Measurements from ENCODE around the gene EID2. TPM values are rescaled to one million over a fixed set of nuclear protein-coding genes. Genes with fewer than 3 reads are reported as not detected.

Gene EID2
- total RNA-seq, 1 experiment from 2014 or later: 25.2 TPM

DNA sequence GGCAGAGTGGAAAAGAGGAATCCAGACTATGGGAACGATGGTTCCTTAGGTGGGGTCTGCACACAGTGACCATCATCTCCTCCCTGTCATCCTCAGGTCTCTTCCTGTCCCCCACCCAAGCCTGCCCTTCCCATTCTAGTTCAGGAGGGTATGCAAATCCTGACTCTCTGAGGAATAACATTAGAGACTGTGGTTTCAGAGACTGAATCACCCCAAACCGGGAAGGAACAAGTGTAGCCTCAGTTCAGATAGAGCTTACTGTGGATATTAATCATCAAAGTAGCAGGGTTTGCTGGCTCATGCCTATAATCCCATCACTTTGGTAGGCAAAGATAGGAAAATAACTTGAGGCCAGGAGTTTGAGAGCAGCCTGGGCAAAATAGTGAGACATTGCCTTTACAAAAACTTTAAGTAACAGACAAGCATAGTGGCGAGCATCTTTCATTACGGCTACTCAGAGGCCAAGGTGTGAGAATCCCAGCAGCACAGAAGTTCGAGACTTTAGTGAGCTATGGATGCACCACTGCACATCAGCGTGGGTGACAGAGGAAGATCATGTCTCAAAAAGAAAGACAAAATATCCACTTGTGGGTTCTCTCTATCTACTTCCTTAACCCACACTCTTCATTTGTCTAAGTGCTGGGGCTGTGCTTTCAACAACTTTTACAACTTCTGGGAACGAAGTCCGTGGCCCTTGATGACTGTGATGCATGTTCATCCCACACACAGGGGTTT, 43.1 kb upstream of the EID2 start:
- POLR2A ChIA-PET (ENCODE audit: low non-redundant PET): interaction anchor here (0.6 kb wide), 1 partner anchor 222 kb away, joined by 4 read pairs; no protein-coding TSS in a partner anchor
- no peaks in the 10 kb centered on the region for H3K4me1 ChIP-seq (ENCODE audit: insufficient read depth, low read length, poor library complexity, severe bottlenecking)
- no peaks in the 10 kb centered on the region for H3K36me3 ChIP-seq (ENCODE audit: insufficient read depth, low read length, poor library complexity, severe bottlenecking)
- H3K4me3 ChIP-seq (ENCODE audit: low read depth, low read length, poor library complexity, severe bottlenecking): no peak overlapping the region
- DNase-seq (ENCODE audit: low spot score): no peak
- H3K27ac ChIP-seq (ENCODE audit: low read depth, low read length, poor library complexity, severe bottlenecking): no peak overlapping the region
- peaks cover 41% of the 10 kb centered on the region for H3K27me3 ChIP-seq (replicated peaks; ENCODE audit: insufficient read depth, low read depth, low read length, poor library complexity)
- CTCF ChIA-PET: no interaction called here
- no peak for TF ChIP-seq EZH2 (IDR thresholded peaks at IDR 0.05; ENCODE audit: borderline replicate concordance, low read depth, low read length, poor library complexity, severe bottlenecking)
- TF ChIP-seq, protein P1, sequence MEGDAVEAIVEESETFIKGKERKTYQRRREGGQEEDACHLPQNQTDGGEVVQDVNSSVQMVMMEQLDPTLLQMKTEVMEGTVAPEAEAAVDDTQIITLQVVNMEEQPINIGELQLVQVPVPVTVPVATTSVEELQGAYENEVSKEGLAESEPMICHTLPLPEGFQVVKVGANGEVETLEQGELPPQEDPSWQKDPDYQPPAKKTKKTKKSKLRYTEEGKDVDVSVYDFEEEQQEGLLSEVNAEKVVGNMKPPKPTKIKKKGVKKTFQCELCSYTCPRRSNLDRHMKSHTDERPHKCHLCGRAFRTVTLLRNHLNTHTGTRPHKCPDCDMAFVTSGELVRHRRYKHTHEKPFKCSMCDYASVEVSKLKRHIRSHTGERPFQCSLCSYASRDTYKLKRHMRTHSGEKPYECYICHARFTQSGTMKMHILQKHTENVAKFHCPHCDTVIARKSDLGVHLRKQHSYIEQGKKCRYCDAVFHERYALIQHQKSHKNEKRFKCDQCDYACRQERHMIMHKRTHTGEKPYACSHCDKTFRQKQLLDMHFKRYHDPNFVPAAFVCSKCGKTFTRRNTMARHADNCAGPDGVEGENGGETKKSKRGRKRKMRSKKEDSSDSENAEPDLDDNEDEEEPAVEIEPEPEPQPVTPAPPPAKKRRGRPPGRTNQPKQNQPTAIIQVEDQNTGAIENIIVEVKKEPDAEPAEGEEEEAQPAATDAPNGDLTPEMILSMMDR (conservative IDR thresholded peaks at IDR 0.05; ENCODE audit: low read depth, low read length): no peak
- no TSS peak for BruUV-seq (replicated peaks)
- intact Hi-C loops (cut with micrococcal nuclease; ENCODE audit: unreplicated experiment): no loop called here
- no peaks in the 10 kb centered on the region for H3K9me3 ChIP-seq (ENCODE audit: low read depth, low read length, poor library complexity, severe bottlenecking)

DNA sequence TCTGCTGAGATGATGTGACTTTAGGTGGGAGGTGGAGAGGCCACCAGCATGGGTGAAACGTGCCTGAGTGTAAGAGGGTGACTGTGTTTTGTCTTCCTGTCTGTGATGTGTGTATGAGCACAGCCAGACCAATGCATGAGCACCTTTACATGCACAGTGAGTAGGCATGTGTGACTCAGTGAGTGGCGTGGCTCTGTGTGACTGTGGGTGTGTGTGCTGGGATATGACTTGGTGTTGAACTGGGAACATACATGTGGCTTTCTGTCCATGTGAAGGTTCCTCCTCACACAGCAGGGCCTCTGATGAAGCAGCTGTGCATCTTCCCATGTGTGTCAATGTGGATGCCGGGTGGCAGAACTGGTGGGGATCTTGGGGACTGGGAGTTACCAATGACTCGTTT, 42.5 kb upstream of the EID2 start:
- H3K9me3 ChIP-seq (ENCODE audit: low read depth, low read length, poor library complexity, severe bottlenecking): no peaks in the 10 kb centered on the region
- no TSS peak for BruUV-seq (replicated peaks)
- DNase-seq (ENCODE audit: low spot score): no peak
- ChIA-PET POLR2A (ENCODE audit: low non-redundant PET) (no interaction called here), CTCF (no interaction called here)
- no peaks in the 10 kb centered on the region for H3K36me3 ChIP-seq (ENCODE audit: insufficient read depth, low read length, poor library complexity, severe bottlenecking)
- H3K27ac ChIP-seq (ENCODE audit: low read depth, low read length, poor library complexity, severe bottlenecking): no peak overlapping the region
- H3K4me1 ChIP-seq (ENCODE audit: insufficient read depth, low read length, poor library complexity, severe bottlenecking): no peaks in the 10 kb centered on the region
- intact Hi-C loops (cut with micrococcal nuclease; ENCODE audit: unreplicated experiment): no loop called here
- H3K27me3 ChIP-seq (replicated peaks; ENCODE audit: insufficient read depth, low read depth, low read length, poor library complexity): peaks cover 36% of the 10 kb centered on the region
- TF ChIP-seq EZH2 (IDR thresholded peaks at IDR 0.05; ENCODE audit: borderline replicate concordance, low read depth, low read length, poor library complexity, severe bottlenecking): no peak
- TF ChIP-seq, protein P1 (conservative IDR thresholded peaks at IDR 0.05; ENCODE audit: low read depth, low read length): no peak
- no peak overlapping the region for H3K4me3 ChIP-seq (ENCODE audit: low read depth, low read length, poor library complexity, severe bottlenecking)

DNA sequence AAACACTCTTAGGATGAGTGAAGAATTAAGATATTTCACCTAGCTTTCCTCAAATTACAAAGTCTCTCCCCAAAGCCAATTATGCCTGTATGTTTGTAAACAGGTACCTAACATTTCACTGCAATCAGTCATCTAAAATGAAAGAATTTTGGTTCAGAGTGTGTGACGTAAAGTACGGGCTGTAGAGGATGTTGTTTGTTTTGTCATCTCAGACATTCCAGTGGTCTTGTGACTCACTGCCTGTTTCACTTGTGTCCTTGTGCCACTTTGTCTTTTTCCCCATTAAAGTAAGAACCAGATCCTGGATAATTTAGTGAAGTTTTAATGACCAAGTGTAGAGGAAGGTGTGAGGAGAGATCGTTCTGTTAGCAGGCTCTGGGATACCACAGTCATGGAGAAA, 28.6 kb upstream of the EID2 start:
- H3K4me3 ChIP-seq (ENCODE audit: low read depth, low read length, poor library complexity, severe bottlenecking): no peak overlapping the region
- no TSS peak for BruUV-seq (replicated peaks)
- H3K9me3 ChIP-seq (ENCODE audit: low read depth, low read length, poor library complexity, severe bottlenecking): no peaks in the 10 kb centered on the region
- DNase-seq (ENCODE audit: low spot score): no peak
- intact Hi-C loops (cut with micrococcal nuclease; ENCODE audit: unreplicated experiment): no loop called here
- H3K36me3 ChIP-seq (ENCODE audit: insufficient read depth, low read length, poor library complexity, severe bottlenecking): no peaks in the 10 kb centered on the region
- TF ChIP-seq, protein P1 (conservative IDR thresholded peaks at IDR 0.05; ENCODE audit: low read depth, low read length): no peak
- TF ChIP-seq EZH2 (IDR thresholded peaks at IDR 0.05; ENCODE audit: borderline replicate concordance, low read depth, low read length, poor library complexity, severe bottlenecking): no peak
- H3K27ac ChIP-seq (ENCODE audit: low read depth, low read length, poor library complexity, severe bottlenecking): no peak overlapping the region
- H3K4me1 ChIP-seq (ENCODE audit: insufficient read depth, low read length, poor library complexity, severe bottlenecking): no peaks in the 10 kb centered on the region
- peaks cover 69% of the 10 kb centered on the region for H3K27me3 ChIP-seq (replicated peaks; ENCODE audit: insufficient read depth, low read depth, low read length, poor library complexity)
- ChIA-PET CTCF (no interaction called here), POLR2A (ENCODE audit: low non-redundant PET) (no interaction called here)

Measured in A673 (cell line).